CD8-positive, alpha-beta memory T cell (primary cell): ENCODE results near the gene RECQL. TPM values are rescaled to one million over a fixed set of nuclear protein-coding genes. Genes with fewer than 3 reads are reported as not detected.

Experiments used
- CTCF ChIA-PET: fragments of 350-600 bp; sonication (Branson Sonifier 250); formaldehyde crosslinking; loops from one replicate; lab custom pipeline; 2021; ENCODE audit warnings: antibody characterized with exemption; lab: Charles Lee
- POLR2A ChIA-PET: fragments of 350-600 bp; sonication (Branson Sonifier 250); formaldehyde crosslinking; loops from one replicate; lab custom pipeline; 2021; ENCODE audit warnings: antibody characterized with exemption; lab: Charles Lee
- DNase-seq, 5 donors: peaks; one replicate each; pipeline versions ENCODE4 v3.0.0 to v3.0.0-alpha.2; 2020 to 2022; ENCODE audit warnings: mixed read lengths in 1 of 5
- H3K27ac ChIP-seq: one replicate; pipeline ENCODE4 v1.7.0; 2013; ENCODE audit warnings: low read depth, mild to moderate bottlenecking, low read length, moderate library complexity
- H3K27me3 ChIP-seq: 2 replicates; pipeline ENCODE4 v1.7.0; 2013; ENCODE audit warnings: low read length, mild to moderate bottlenecking; ENCODE audit not compliant: insufficient read depth, poor library complexity, severe bottlenecking
- H3K36me3 ChIP-seq: 2 replicates; pipeline ENCODE4 v1.7.0; 2013; ENCODE audit warnings: mild to moderate bottlenecking, low read length, moderate library complexity; ENCODE audit not compliant: insufficient read depth
- H3K4me1 ChIP-seq: 2 replicates; pipeline ENCODE4 v1.7.0; 2013; ENCODE audit warnings: mild to moderate bottlenecking, low read length, moderate library complexity; ENCODE audit not compliant: insufficient read depth
- H3K4me3 ChIP-seq: 2 replicates; pipeline ENCODE4 v1.7.0; 2013; ENCODE audit warnings: mild to moderate bottlenecking, low read length
- H3K9me3 ChIP-seq: 2 replicates; pipeline ENCODE4 v1.7.0; 2013; ENCODE audit warnings: mild to moderate bottlenecking, low read length
- H3K27ac Mint-ChIP-seq, 8 donors: one replicate each; pipeline ENCODE4 v1.8.0; 2020 to 2021; ENCODE audit warnings: mixed read lengths in 8 of 8, mild to moderate bottlenecking in 6 of 8, inconsistent platforms in 3 of 8, moderate library complexity in 3 of 8
- H3K27me3 Mint-ChIP-seq, 2 donors: one replicate each; pipeline ENCODE4 v1.8.0; 2020 to 2021; ENCODE audit warnings: mixed read lengths in 2 of 2, mild to moderate bottlenecking in 1 of 2, moderate library complexity in 1 of 2
- H3K36me3 Mint-ChIP-seq, 3 donors: one replicate each; pipeline ENCODE4 v1.8.0; 2020 to 2021; ENCODE audit warnings: mixed read lengths in 3 of 3, inconsistent platforms in 1 of 3, mild to moderate bottlenecking in 1 of 3
- H3K4me1 Mint-ChIP-seq, 3 donors: one replicate each; pipeline ENCODE4 v1.8.0; 2020 to 2021; ENCODE audit warnings: mixed read lengths in 3 of 3, inconsistent platforms in 1 of 3, mild to moderate bottlenecking in 1 of 3
- H3K4me3 Mint-ChIP-seq, 7 donors: one replicate each; pipeline ENCODE4 v1.8.0; 2020 to 2021; ENCODE audit warnings: mixed read lengths in 7 of 7, mild to moderate bottlenecking in 6 of 7, moderate library complexity in 4 of 7, inconsistent platforms in 2 of 7
- H3K9me3 Mint-ChIP-seq, 5 donors: one replicate each; pipeline ENCODE4 v1.8.0; 2020 to 2022; ENCODE audit warnings: mixed read lengths in 5 of 5, mild to moderate bottlenecking in 3 of 5, moderate library complexity in 2 of 5, inconsistent platforms in 1 of 5
- polyA plus RNA-seq: library from polyadenylated mRNA; unstranded; fragments of 300-500 nt; fragmentation: Illumina TruSeq; gene quantifications from one replicate; pipeline ENCODE4 v1.2.3, GENCODE V29; 2021
- total RNA-seq, 2 experiments: library from RNA; stranded (reverse); gene quantifications; one replicate each; pipeline ENCODE4 v1.2.3, GENCODE V29; 2021

RECQL gene
- total and polyA plus RNA-seq, 3 experiments from 2014 or later, result 87.3 to 101 (median 95.1) TPM

DNA sequence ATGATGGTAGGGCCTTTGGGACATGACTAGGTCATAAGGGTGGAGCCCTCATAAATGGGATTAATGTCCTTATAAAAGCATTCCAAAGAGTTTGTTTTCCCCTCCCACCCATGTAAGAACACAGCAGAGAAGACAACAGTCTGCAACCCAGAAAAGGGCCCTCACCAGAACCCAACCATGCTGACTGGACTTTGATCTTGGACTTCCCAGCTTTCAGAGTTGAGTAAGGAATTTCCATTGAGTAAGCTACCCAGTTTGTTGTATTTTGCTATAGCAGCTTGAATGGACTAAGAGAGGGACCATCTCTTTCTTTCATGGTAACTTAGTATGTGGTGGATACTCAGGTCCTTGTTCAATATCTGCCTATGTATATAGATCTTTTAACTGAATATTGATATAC is 21.7 kb upstream of the RECQL start:
- Histone ChIP-seq H3K27me3 (peaks cover 6% of the 10 kb centered on the region), H3K9me3 (no peaks in the 10 kb centered on the region), H3K4me3 (no peak overlapping the region), H3K4me1 (no peaks in the 10 kb centered on the region), H3K36me3 (no peaks in the 10 kb centered on the region), H3K27ac (no peak overlapping the region)
- ChIA-PET POLR2A (no interaction called here), CTCF (no interaction called here)
- H3K36me3 Mint-ChIP-seq, result peaks cover 0 to 7% (median 4%) of the 10 kb centered on the region in 3 donors
- no peak overlapping the region for H3K27ac Mint-ChIP-seq
- DNase-seq, result no peak
- peaks cover 5 to 7% (median 7%) of the 10 kb centered on the region in 3 donors for H3K4me1 Mint-ChIP-seq
- no peak overlapping the region for H3K4me3 Mint-ChIP-seq
- H3K9me3 Mint-ChIP-seq, result peaks cover 0 to 5% (median 3%) of the 10 kb centered on the region in 5 donors
- H3K27me3 Mint-ChIP-seq, result peaks cover 5 to 9% of the 10 kb centered on the region in 2 donors

- peaks cover 0 to 17% (median 4%) of the 10 kb centered on the region in 3 donors for H3K36me3 Mint-ChIP-seq
- Histone ChIP-seq H3K27ac (no peak overlapping the region), H3K4me1 (no peaks in the 10 kb centered on the region), H3K9me3 (no peaks in the 10 kb centered on the region), H3K4me3 (no peak overlapping the region), H3K27me3 (no peaks in the 10 kb centered on the region), H3K36me3 (no peaks in the 10 kb centered on the region)
- no peak overlapping the region for H3K27ac Mint-ChIP-seq
- DNase-seq, result no peak
- H3K4me1 Mint-ChIP-seq, result no peaks in the 10 kb centered on the region
- H3K27me3 Mint-ChIP-seq, result peaks cover 0 to under 1% of the 10 kb centered on the region in 2 donors
- ChIA-PET CTCF (no interaction called here), POLR2A (no interaction called here)
- H3K4me3 Mint-ChIP-seq, result no peak overlapping the region
- H3K9me3 Mint-ChIP-seq, result peaks cover 0 to 5% (median 3%) of the 10 kb centered on the region in 5 donors
Observed at GRCh38 chr12:21521541-21521940, 20.1 kb upstream of the RECQL start.

GRCh38 chr12:21518451-21518850 is 17.0 kb upstream of the RECQL start:
- no peak for DNase-seq
- Histone ChIP-seq H3K9me3 (no peaks in the 10 kb centered on the region), H3K4me3 (no peak overlapping the region), H3K27ac (no peak overlapping the region), H3K36me3 (peaks cover 9% of the 10 kb centered on the region), H3K4me1 (no peaks in the 10 kb centered on the region), H3K27me3 (no peaks in the 10 kb centered on the region)
- H3K4me1 Mint-ChIP-seq, result no peaks in the 10 kb centered on the region
- CTCF ChIA-PET, result no interaction called here
- H3K9me3 Mint-ChIP-seq, result no peaks in the 10 kb centered on the region
- H3K4me3 Mint-ChIP-seq, result no peak overlapping the region
- peak overlapping the region in 1 of 8 donors; percentile 11 for H3K27ac Mint-ChIP-seq
- H3K27me3 Mint-ChIP-seq, result no peaks in the 10 kb centered on the region
- POLR2A ChIA-PET, result no interaction called here
- H3K36me3 Mint-ChIP-seq, result peaks cover 0 to 43% (median 10%) of the 10 kb centered on the region in 3 donors

GRCh38 chr12:21516281-21516680 is 14.8 kb upstream of the RECQL start:
- DNase-seq, result no peak
- Histone ChIP-seq H3K4me1 (no peaks in the 10 kb centered on the region), H3K27ac (no peak overlapping the region), H3K9me3 (no peaks in the 10 kb centered on the region), H3K27me3 (no peaks in the 10 kb centered on the region), H3K36me3 (peaks cover 21% of the 10 kb centered on the region), H3K4me3 (no peak overlapping the region)
- Mint-ChIP-seq H3K9me3 (no peaks in the 10 kb centered on the region), H3K27me3 (no peaks in the 10 kb centered on the region), H3K27ac (no peak overlapping the region), H3K4me1 (peaks cover 0 to 1% (median 0%) of the 10 kb centered on the region in 3 donors), H3K4me3 (no peak overlapping the region), H3K36me3 (peaks cover 0 to 63% (median 10%) of the 10 kb centered on the region in 3 donors)
- POLR2A ChIA-PET, result no interaction called here
- CTCF ChIA-PET, result no interaction called here

DNA sequence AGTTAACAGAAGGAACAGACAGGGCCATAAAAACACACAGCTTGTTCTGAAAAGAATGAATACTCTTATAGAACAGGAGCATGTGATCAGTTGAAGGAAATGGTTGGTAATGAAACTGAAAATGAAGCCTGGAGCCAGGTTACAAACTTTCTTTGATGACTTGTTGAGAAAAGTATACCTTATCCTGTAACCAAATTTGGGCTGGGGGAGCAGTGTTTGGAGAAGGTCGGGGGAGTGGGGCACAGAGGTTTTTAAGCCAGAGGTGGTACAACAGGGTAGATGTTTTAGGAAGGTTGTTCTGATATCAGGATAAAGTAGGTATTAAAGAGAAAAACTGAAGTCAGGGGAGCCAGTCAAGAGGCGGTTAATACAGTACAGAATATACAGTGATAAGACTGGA is 8.3 kb upstream of the RECQL start:
- Mint-ChIP-seq H3K27ac (peak overlapping the region; percentile 4 to 94 (median 66)), H3K9me3 (no peaks in the 10 kb centered on the region), H3K27me3 (no peaks in the 10 kb centered on the region), H3K4me1 (peaks cover 25 to 40% (median 39%) of the 10 kb centered on the region in 3 donors), H3K36me3 (peaks cover 0 to 73% (median 29%) of the 10 kb centered on the region in 3 donors), H3K4me3 (peak overlapping the region in 6 of 7 donors; percentile 3 to 57 (median 37))
- H3K27ac ChIP-seq, result no peak overlapping the region
- ChIA-PET CTCF (no interaction called here), POLR2A (no interaction called here)
- peak in 2 of 5 donors; percentile 0 to 9 for DNase-seq
- H3K27me3 ChIP-seq, result no peaks in the 10 kb centered on the region
- H3K9me3 ChIP-seq, result no peaks in the 10 kb centered on the region
- peaks cover 15% of the 10 kb centered on the region for H3K4me1 ChIP-seq
- H3K4me3 ChIP-seq, result peak overlapping the region; percentile 10
- H3K36me3 ChIP-seq, result peaks cover 14% of the 10 kb centered on the region

DNA sequence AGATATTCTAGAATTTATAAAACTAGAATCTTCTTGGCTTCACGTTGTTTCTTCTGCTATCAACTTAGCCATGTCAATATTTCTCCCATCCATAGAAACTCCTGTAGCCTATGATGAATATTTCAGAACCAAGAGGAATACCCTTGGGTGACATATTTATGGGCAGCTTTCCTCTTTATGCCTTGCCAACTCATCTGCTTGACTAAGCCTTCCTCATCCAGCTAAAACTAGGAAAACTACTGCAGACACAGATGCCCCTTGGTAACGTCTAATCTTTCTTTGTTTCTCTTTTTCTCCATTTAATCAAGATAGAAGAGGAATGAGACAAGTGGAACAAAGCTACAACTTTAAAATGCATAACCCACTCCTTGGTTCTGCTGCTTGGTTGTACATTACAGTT is 6.4 kb upstream of the RECQL start:
- Histone ChIP-seq H3K27me3 (no peaks in the 10 kb centered on the region), H3K9me3 (no peaks in the 10 kb centered on the region), H3K36me3 (peaks cover 6% of the 10 kb centered on the region), H3K4me3 (no peak overlapping the region), H3K27ac (no peak overlapping the region), H3K4me1 (peaks cover 34% of the 10 kb centered on the region)
- Mint-ChIP-seq H3K4me3 (no peak overlapping the region), H3K27ac (no peak overlapping the region), H3K9me3 (no peaks in the 10 kb centered on the region), H3K36me3 (peaks cover 0 to 56% (median 22%) of the 10 kb centered on the region in 3 donors), H3K4me1 (peaks cover 43 to 59% (median 58%) of the 10 kb centered on the region in 3 donors), H3K27me3 (no peaks in the 10 kb centered on the region)
- DNase-seq, result no peak
- ChIA-PET CTCF (interaction anchor here (0.6 kb wide), 1 partner anchor 18 kb away, joined by 3 read pairs; the partner anchor contains the start of gene SPX), POLR2A (no interaction called here)

GRCh38 chr12:21505888-21506287 is 4.5 kb upstream of the RECQL start:
- H3K36me3 Mint-ChIP-seq, result peaks cover 0 to 44% (median 20%) of the 10 kb centered on the region in 3 donors

DNA sequence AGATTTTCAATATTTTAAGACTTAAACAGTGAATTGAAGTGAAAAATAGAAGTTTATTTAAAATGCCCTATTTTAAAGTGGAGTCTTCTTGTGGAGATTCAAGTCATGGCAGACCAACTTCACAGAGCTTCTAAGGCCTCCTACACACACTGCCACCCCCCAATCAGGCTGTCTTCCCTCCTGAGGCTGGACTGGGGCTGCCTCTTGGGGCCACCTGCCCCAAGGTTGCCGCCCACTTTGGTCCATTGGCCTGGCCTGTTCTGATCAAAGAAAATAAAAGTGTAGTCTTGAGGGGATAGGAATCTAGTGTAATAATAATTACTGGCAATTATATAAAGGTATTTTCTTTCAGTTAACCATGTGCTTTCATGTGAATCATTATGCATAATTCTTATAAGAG is 1.4 kb upstream of the RECQL start:
- CTCF ChIA-PET, result no interaction called here
- peaks cover 4 to 33% (median 8%) of the 10 kb centered on the region in 3 donors for H3K36me3 Mint-ChIP-seq
- Histone ChIP-seq H3K27me3 (no peaks in the 10 kb centered on the region), H3K4me3 (no peak overlapping the region), H3K4me1 (peaks cover 56% of the 10 kb centered on the region), H3K27ac (no peak overlapping the region), H3K36me3 (peaks cover 11% of the 10 kb centered on the region), H3K9me3 (no peaks in the 10 kb centered on the region)
- H3K9me3 Mint-ChIP-seq, result no peaks in the 10 kb centered on the region
- POLR2A ChIA-PET, result no interaction called here
- peak overlapping the region in 2 of 8 donors; percentile 70 to 71 for H3K27ac Mint-ChIP-seq
- H3K4me1 Mint-ChIP-seq, result peaks cover 43 to 59% (median 45%) of the 10 kb centered on the region in 3 donors
- no peaks in the 10 kb centered on the region for H3K27me3 Mint-ChIP-seq
- H3K4me3 Mint-ChIP-seq, result no peak overlapping the region
- DNase-seq, result no peak

More at GRCh38 chr12:21505888-21506287, 4.5 kb upstream of the RECQL start:
- no peaks in the 10 kb centered on the region for H3K27me3 ChIP-seq
- H3K27me3 Mint-ChIP-seq, result no peaks in the 10 kb centered on the region
- no peak for DNase-seq
- peak overlapping the region in 3 of 8 donors; percentile 29 to 31 (median 29) for H3K27ac Mint-ChIP-seq
- peaks cover 51 to 66% (median 65%) of the 10 kb centered on the region in 3 donors for H3K4me1 Mint-ChIP-seq
- peak overlapping the region in 1 of 7 donors; percentile 29 for H3K4me3 Mint-ChIP-seq
- no peaks in the 10 kb centered on the region for H3K36me3 ChIP-seq
- no peaks in the 10 kb centered on the region for H3K9me3 Mint-ChIP-seq
- ChIA-PET CTCF (no interaction called here), POLR2A (no interaction called here)
- H3K4me3 ChIP-seq, result no peak overlapping the region
- no peak overlapping the region for H3K27ac ChIP-seq
- H3K4me1 ChIP-seq, result peaks cover 42% of the 10 kb centered on the region
- H3K9me3 ChIP-seq, result no peaks in the 10 kb centered on the region
